Superior temporal gyrus (tissue), 1 donor: Measurements from ENCODE around the gene C9orf50.

Experiments used
- DNase-seq: peaks from one replicate; pipeline ENCODE4 v3.0.0-alpha.2; 2016; ENCODE audit errors: extremely low spot score

The C9orf50 gene

GRCh38 chr9:129570450-129571297 lies 50.2 kb downstream of the C9orf50 start:
- no peak for DNase-seq

GRCh38 chr9:129569502-129570449 lies 51.1 kb downstream of the C9orf50 start:
- DNase-seq = no peak

GRCh38 chr9:129568560-129569501 lies 52.1 kb downstream of the C9orf50 start:
- DNase-seq = no peak

GRCh38 chr9:129567842-129568559 lies 52.9 kb downstream of the C9orf50 start:
- DNase-seq = no peak

- DNase-seq = no peak
Observed at GRCh38 chr9:129567329-129567728, 53.6 kb downstream of the C9orf50 start.

GRCh38 chr9:129566563-129567266 lies 54.2 kb downstream of the C9orf50 start:
- DNase-seq = no peak

- DNase-seq = no peak
Observed at GRCh38 chr9:129562917-129563316, 58.0 kb downstream of the C9orf50 start.

- no peak for DNase-seq
Observed at GRCh38 chr9:129562514-129562913, 58.4 kb downstream of the C9orf50 start.
